ENCODE results near the gene FFAR1. TPM values are rescaled to one million over a fixed set of nuclear protein-coding genes. Genes with fewer than 3 reads are reported as not detected.
A peak's percentile ranks its signal among the peaks of the same experiment; 100 is the strongest.

FFAR1 gene, protein sequence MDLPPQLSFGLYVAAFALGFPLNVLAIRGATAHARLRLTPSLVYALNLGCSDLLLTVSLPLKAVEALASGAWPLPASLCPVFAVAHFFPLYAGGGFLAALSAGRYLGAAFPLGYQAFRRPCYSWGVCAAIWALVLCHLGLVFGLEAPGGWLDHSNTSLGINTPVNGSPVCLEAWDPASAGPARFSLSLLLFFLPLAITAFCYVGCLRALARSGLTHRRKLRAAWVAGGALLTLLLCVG (N-terminal part only)
- total RNA-seq = not detected
- long read RNA-seq = 0 reads

DNA sequence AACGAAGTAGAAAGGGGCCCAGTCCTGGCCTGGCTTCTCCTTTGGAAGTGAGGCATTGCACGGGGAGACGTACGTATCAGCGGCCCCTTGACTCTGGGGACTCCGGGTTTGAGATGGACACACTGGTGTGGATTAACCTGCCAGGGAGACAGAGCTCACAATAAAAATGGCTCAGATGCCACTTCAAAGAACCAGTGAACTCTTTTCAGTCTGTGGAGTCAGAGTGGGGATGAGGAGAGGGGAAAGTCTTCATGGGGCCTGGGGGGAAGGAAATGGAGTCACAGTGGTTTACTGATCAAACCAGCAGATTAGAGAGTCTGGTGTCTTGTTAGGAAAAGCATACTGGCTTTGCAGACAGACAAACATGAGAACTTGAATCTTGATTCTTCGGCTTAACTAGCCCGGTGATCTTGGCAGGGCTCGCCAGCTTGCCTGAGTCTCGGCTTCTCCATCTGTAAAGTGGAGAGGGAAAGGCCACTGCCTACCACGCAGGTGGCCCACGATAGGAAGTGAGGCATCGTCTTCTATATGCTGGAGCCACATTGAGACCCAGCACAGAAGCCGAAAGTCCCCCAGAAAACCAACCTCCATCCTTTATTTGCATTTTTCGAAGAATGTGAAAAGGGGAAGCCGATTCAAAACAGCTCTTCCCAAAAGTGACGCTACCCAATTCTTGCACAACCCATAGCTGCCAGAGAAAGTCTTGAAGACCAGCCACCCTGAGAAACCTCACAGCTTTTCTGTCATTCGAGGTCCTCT, at the start of gene FFAR1:
TSS of gene FFAR1 (plus strand) at position 732 of the 759 bp plus-strand sequence. CDS start 3,650 bp downstream, outside the sequence.
- intact Hi-C loops (cut with DNase I) = no loop called here
- DNase-seq = no peak
- ATAC-seq = no peak

DNA sequence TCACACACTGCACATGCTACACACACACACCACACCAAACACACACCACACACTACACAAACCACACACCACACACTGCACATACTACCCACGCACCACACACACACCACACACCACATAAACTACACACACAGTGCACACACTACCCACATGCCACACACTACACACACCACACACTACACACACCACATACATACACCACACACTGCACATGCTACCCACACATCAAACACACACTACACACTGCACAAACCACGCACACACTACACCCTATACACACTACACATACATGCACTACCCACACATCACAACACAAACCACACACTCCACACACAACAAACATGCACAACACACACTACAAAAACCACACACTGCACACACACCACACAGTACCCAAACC, 49.8 kb upstream of the FFAR1 start:
- DNase-seq (no peak), ATAC-seq (no peak)
- intact Hi-C loops (cut with DNase I) = no loop called here

DNA sequence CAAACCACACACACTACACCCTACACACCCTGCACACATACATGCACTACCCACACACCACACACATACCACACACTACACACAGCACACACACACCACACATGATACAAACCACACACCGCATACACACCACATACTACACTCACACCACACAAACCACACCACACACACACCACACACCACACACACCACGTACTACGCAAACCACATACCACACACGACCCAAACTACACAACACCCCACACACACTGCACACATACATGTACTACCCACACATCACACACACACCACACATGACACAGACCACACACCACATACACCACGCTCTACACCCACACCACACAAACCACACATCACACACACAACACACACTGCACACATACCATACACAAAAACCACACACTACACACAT, 49.1 kb upstream of the FFAR1 start:
- ATAC-seq = no peak
- intact Hi-C loops (cut with DNase I) = no loop called here
- no peak for DNase-seq

DNA sequence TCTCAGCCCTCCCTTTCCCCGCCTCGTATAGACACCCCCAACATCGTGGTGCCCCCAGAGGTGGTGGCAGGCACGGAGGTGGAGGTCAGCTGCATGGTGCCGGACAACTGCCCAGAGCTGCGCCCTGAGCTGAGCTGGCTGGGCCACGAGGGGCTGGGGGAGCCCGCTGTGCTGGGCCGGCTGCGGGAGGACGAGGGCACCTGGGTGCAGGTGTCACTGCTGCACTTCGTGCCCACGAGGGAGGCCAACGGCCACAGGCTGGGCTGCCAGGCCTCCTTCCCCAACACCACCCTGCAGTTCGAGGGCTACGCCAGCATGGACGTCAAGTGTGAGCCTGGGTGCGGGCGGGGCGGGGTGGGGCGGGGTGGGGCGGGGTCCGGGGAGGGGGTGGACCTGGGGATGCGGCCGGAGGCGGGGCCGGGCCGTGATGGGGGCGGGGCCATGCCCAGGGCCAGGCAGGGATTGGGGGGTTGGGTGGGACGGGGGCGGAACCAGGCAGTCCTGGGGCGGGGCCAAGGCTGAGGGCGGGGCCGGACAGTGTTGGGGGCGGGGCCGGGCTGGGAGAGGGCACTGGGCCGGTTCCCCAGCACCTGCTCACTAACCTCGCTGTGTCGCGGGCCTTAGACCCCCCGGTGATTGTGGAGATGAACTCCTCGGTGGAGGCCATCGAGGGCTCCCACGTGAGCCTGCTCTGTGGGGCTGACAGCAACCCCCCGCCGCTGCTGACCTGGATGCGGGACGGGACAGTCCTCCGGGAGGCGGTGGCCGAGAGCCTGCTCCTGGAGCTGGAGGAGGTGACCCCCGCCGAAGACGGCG, 48.0 kb upstream of the FFAR1 start:
- no peak for DNase-seq

DNA sequence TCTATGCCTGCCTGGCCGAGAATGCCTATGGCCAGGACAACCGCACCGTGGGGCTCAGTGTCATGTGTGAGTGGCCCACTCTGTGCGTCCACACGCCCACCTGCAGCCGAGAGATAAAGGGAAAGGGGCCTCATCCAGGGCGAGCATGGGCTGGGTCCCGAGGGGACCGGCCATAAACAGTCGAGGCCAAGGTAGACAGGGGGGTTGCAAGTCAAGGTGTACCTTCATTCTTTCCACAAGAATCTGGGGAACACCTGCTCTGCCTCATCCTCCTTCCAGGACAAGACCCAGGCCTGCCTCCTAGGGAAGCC, 47.4 kb upstream of the FFAR1 start:
- no peak for ATAC-seq
- no peak for DNase-seq

More for the DNA sequence above, 48.0 kb upstream of the FFAR1 start:
- ATAC-seq = peak; percentile 23 to 50
- intact Hi-C loops (cut with DNase I) = no loop called here

DNA sequence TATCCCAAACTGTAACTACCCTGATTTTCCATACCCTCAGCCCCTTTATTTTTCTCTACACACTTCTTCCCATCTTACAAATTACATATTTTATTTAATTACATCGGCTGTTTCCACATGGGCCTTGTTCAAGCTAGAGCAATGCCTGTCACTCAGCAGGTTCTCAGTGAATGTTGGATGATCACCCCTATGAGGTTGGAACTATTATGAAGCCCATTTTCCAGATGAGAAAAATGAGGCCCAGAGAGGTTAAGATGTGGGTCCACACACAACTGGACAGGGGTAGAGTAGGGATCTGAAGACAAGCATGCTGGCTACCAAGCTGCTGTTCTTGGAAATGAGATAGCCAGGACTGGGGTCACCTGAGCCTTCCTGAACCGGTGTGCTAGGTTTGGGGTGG, 45.7 kb upstream of the FFAR1 start:
- DNase-seq (no peak), ATAC-seq (no peak)
- intact Hi-C loops (cut with DNase I) = no loop called here

More for the DNA sequence above, 47.4 kb upstream of the FFAR1 start:
- intact Hi-C loops (cut with DNase I) = no loop called here

DNA sequence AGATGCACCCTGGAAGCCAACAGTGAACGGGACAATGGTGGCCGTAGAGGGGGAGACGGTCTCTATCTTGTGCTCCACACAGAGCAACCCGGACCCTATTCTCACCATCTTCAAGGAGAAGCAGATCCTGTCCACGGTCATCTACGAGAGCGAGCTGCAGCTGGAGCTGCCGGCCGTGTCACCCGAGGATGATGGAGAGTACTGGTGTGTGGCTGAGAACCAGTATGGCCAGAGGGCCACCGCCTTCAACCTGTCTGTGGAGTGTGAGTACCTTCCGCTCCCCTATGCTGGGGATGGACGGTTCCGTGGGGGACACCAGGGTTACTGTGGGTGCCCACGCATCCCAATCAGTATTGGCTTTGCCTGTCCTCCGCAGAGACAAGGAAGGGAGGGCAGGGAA, 45.3 kb upstream of the FFAR1 start:
- DNase-seq (no peak), ATAC-seq (no peak)
- intact Hi-C loops (cut with DNase I) = no loop called here

DNA sequence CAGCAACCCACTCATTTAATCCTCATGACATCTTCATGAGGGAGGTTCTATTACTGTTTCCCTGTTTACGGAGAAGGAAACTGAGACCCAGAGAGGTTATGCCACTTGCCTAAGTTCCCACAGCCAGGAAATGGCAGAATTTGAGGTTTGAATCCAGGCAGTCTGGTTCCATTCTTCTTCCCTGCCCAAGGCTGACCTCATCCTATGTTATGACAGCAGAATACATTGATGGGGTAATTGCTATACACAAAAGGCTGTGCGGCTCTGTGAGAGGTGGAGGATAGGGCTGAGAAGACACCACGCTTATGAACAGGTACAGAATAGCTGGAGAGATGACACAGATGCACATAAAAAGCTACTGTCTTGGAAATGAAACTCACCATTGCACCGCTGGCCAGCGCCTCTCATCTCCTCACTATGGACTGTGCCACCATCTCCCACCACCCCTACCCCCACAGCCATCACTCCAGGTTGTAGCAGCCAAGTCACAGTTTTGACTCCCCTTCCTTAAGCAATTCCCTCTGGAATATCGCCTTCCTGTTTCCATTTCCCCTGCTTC, 44.3 kb upstream of the FFAR1 start:
- no peak for ATAC-seq
- intact Hi-C loops (cut with DNase I) = no loop called here
- no peak for DNase-seq

DNA sequence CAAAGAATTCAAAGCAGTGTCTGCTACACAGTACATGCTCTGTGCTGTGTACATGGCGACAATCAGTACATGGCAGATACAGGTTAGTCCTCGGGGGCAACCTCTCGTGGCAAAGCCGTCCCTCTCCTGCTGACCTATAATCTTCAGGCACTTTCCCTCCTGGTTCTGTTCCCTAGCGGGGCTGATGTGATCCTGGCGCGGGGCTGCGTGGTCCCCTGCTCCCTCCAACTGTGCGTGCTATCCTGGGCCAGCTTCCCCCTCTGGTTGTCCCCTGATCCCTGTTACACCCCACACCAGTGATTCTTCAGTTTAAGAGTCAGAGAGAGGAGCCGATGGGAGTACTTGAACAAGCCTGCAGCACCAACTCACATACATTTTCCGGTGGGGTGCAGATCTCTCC, 43.7 kb upstream of the FFAR1 start:
- intact Hi-C loops (cut with DNase I) = no loop called here
- no peak for DNase-seq

DNA sequence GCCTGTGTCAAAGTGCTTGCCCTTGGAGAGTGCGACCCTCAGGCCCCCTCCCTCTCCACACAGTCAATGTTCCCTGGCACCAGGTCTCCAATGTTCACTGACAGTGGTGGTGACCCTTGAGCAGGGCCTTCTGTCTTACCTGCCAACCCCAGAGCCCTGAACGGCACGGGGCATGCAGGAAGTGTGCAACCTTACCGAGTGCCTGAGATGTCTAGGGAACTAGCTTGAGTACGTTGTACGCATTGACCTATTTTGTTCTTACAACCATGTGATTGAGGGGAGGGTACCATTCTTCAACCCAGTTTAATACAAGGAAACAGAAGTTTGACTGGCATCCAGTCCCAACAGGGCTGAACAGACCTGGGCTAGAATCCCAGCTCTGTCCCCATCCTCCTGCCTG, 42.5 kb upstream of the FFAR1 start:
- intact Hi-C loops (cut with DNase I) = no loop called here
- ATAC-seq = no peak
- DNase-seq = no peak

More for the DNA sequence above, 43.7 kb upstream of the FFAR1 start:
- ATAC-seq = no peak

DNA sequence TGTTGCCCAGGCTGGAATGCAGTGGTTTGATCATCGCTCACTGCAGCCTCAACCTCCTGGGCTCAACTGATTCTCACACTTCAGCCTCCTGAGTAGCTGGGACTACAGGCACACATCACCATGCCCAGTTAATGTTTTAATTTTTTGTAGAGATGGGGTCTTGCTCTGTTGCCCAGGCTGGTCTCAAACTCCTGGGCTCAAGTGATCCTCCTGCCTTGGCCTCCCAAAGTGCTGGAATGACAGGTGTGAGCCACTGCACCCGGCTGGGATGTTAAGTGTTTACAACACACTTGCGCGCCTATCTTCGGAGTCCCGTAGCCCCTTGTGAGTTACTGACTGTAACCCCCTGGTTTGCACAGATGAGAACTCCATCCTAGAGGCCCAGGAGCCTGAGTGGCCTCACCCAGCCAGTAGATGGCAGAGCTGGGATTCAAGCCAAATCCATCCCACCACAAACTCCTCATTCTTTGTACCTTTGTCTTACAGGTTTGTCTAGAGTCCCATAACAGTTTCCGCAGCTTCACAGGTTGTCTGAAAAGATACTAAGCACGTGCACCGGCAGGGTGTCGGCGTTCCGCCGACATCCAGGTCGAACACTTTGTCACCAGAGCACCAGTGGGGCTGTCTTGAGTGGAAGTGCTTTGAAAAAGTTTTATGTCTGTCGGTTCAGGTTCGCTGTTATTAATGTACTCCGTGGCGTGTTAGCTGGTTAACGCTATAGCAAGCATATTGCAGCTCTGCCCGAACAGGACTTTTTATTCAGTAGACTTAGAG, 41.0 kb upstream of the FFAR1 start:
- intact Hi-C loops (cut with DNase I) = no loop called here
- DNase-seq = no peak
- ATAC-seq = no peak

DNA sequence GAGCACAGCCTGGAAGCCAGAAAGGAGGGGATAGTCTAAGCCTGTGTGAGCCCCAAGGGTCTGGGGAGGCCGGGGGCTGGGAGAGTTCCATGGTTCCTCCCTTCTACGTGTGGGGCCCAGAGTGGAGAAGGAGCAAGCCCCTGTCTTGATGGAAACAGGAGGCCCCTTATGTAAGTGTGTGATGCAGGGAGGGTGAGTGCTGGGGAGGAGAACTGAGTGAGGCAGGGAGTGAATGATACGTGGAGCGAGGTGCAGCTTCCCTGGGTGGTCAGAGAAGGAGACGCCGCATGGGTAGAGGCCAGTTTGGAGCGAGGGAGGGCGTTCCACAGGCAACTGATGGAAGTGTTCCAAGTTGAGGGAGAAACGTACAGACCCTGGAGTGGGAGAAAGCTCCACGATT, 39.8 kb upstream of the FFAR1 start:
- DNase-seq = no peak
- intact Hi-C loops (cut with DNase I) = no loop called here
- no peak for ATAC-seq

DNA sequence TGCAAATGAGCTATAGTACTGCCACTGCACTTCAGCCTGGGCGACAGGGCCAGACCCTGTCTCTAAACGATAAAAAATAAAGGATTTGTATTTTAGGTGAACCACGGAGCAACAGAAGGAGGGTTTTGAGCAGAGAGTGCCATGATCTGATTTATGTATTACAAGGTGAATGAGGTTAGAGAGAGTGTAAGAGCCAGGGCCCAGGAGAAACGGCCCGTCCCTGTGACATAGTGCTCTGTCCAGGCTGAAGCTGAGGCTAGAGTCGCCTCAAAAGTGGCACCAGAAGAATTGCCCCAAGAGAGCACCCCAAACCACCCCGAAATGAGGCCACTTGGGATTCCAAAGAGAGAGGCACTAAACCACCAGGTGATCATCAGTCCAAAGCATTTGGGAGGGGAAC, 38.8 kb upstream of the FFAR1 start:
- ATAC-seq = no peak
- DNase-seq = no peak
- intact Hi-C loops (cut with DNase I) = no loop called here

DNA sequence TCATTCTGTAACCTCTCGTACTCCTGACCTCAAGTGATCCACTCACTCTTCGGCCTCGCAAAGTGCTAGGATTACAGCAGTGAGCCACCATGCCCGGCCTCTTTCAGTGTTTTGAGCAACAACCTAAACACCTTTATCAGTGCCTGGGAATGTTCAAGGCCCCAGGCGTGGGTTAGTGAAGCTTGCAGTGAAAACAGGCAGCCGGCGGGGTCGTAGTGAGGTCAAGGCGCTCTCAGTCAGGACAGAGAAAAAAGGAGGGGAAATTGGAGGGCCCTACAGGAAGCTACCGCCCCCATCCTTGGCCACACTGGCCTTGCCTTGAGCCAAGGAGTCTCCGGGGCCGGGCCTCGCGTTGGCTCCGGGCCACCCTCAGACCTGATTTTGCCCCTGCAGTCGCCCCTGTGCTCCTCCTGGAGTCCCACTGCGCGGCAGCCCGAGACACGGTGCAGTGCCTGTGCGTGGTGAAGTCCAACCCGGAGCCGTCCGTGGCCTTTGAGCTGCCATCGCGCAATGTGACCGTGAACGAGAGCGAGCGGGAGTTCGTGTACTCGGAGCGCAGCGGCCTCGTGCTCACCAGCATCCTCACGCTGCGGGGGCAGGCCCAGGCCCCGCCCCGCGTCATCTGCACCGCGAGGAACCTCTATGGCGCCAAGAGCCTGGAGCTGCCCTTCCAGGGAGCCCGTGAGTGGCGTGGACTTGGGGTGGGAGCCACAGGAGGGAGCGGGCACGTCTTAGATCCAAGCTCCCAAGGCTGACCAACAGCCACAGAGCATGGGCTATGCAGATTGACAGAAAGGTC, 38.0 kb upstream of the FFAR1 start:
- DNase-seq = peak; percentile 40
- ATAC-seq = peak; percentile 70 to 78
- intact Hi-C loops (cut with DNase I) = no loop called here

DNA sequence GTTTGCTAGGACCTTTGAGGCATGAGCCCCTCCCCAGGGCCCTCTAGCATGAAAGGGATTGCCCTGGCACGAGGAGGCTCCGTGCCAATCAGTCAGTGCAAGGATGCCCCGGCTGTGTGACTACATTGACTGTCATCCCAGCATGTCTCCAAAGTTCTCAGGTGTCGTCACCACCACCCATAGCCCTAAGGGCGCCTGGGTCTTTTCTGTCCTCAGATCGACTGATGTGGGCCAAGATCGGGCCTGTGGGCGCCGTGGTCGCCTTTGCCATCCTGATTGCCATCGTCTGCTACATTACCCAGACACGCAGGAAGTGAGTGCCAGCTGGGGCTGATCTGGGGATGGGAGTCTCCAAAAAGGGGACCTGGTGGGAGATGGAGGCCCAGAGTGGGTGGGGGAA, 37.4 kb upstream of the FFAR1 start:
- intact Hi-C loops (cut with DNase I) = no loop called here
- ATAC-seq (no peak), DNase-seq (no peak)

DNA sequence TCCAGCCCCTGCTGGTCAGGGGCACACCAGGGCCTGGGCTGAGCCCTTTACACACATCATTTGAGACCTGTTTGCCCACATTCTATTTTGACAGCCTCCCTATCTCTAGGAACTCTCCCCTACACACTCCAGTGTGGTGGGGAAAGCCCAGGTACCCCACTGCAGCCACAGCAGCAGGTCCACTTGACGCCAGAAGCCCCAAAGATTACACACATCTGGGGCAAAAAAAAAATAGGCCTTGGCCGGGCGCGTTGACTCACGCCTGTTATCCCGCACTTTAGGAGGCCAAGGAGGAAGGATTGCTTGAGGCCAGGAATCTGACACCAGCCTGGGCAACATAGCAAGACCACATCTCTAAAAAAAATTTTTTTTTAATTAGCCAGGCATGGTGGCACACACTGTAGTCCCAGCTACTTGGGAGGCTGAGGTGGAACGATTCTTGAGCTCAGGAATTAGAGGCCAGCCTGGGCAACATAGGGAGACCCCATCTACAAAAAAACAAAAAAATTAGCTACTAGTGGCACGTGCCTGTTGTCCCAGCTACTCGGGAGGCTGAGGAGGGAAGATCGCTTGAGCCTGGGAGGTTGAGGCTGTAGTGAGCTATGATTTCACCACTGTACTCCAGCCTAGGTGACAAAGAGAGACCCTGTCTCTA, 36.8 kb upstream of the FFAR1 start:
- no peak for DNase-seq

DNA sequence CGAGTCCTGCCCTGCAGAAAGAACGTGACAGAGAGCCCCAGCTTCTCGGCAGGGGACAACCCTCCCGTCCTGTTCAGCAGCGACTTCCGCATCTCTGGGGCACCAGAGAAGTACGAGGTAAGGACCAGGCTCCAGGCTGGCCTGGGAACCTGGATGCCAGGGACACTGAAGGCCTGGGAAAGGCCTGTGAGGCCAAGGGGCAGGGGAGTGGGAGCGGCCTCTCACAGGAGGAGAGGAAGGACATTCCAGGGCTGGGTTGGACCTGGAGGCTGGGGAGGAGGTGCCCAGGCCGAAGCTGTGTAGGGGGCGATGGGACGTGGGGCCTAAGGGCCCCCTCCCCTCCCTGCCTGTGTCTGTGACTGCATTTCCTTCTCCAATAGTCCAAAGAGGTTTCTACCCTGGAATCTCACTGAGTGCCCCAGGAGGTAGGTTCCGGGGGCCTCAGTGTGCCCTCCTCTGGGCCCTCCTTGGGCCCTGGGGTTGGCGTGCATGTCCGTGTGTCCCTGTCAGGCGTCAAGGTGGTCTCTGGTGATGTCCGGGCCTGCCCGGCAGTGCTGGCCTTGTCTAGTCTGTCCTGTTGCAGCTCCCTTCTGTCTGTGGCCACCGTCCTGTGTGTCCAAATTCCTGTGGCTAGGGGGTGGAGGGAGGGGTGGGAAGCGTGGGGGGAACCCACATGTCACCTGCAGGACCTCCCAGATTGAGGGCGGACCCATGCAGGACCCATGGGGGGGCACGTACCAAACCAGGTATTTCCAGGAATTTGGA, 35.6 kb upstream of the FFAR1 start:
- intact Hi-C loops (cut with DNase I) = no loop called here
- DNase-seq = no peak
- no peak for ATAC-seq

More for the DNA sequence above, 36.8 kb upstream of the FFAR1 start:
- no peak for ATAC-seq
- intact Hi-C loops (cut with DNase I) = no loop called here
